Measurements from ENCODE around the gene SCGB1D2.

Gene SCGB1D2

GRCh38 chr11:62267576-62267975 lies 25.5 kb downstream of the SCGB1D2 start:
- H2AFZ ChIP-seq (ENCODE audit: low read depth, low read length) = no peak overlapping the region
- peaks cover 6% of the 10 kb centered on the region for H3K27me3 ChIP-seq (ENCODE audit: insufficient read depth, low read length)
- no peak overlapping the region for H3K4me3 ChIP-seq (ENCODE audit: low read length)

GRCh38 chr11:62269654-62270278 lies 27.7 kb downstream of the SCGB1D2 start, which contains the start of gene SCGB2A2:
SCGB2A2 (plus strand) TSS chr11:62270158; CDS start chr11:62270217, 59 bp downstream.
- no peaks in the 10 kb centered on the region for H3K9me3 ChIP-seq (ENCODE audit: low read length)
- H3K4me1 ChIP-seq (ENCODE audit: insufficient read depth, low read length) = no peaks in the 10 kb centered on the region
- H3K36me3 ChIP-seq (ENCODE audit: insufficient read depth, low read length) = no peaks in the 10 kb centered on the region

More at GRCh38 chr11:62267576-62267975, 25.5 kb downstream of the SCGB1D2 start:
- H3K4me1 ChIP-seq (ENCODE audit: insufficient read depth, low read length) = no peaks in the 10 kb centered on the region
- H3K36me3 ChIP-seq (ENCODE audit: insufficient read depth, low read length) = no peaks in the 10 kb centered on the region
- H3K9me3 ChIP-seq (ENCODE audit: low read length) = no peaks in the 10 kb centered on the region

GRCh38 chr11:62273284-62273683 lies 31.2 kb downstream of the SCGB1D2 start:
- peaks cover 3% of the 10 kb centered on the region for H3K27me3 ChIP-seq (ENCODE audit: insufficient read depth, low read length)
- H3K4me1 ChIP-seq (ENCODE audit: insufficient read depth, low read length) = no peaks in the 10 kb centered on the region
- H3K4me3 ChIP-seq (ENCODE audit: low read length) = no peak overlapping the region
- no peaks in the 10 kb centered on the region for H3K36me3 ChIP-seq (ENCODE audit: insufficient read depth, low read length)
- no peak overlapping the region for H2AFZ ChIP-seq (ENCODE audit: low read depth, low read length)
- no peaks in the 10 kb centered on the region for H3K9me3 ChIP-seq (ENCODE audit: low read length)

More at GRCh38 chr11:62269654-62270278, 27.7 kb downstream of the SCGB1D2 start, which contains the start of gene SCGB2A2:
- Histone ChIP-seq H3K4me3 (ENCODE audit: low read length) (no peak within 1 kb of the TSS), H2AFZ (ENCODE audit: low read depth, low read length) (no peak within 1 kb of the TSS), H3K27me3 (ENCODE audit: insufficient read depth, low read length) (peaks cover 6% of the 10 kb centered on the region)

GRCh38 chr11:62273789-62274275 lies 31.8 kb downstream of the SCGB1D2 start:
- Histone ChIP-seq H3K4me1 (ENCODE audit: insufficient read depth, low read length) (no peaks in the 10 kb centered on the region), H3K4me3 (ENCODE audit: low read length) (no peak overlapping the region), H3K9me3 (ENCODE audit: low read length) (no peaks in the 10 kb centered on the region), H2AFZ (ENCODE audit: low read depth, low read length) (no peak overlapping the region), H3K36me3 (ENCODE audit: insufficient read depth, low read length) (no peaks in the 10 kb centered on the region), H3K27me3 (ENCODE audit: insufficient read depth, low read length) (peaks cover 3% of the 10 kb centered on the region)

- Histone ChIP-seq H2AFZ (ENCODE audit: low read depth, low read length) (no peak overlapping the region), H3K27me3 (ENCODE audit: insufficient read depth, low read length) (no peaks in the 10 kb centered on the region), H3K36me3 (ENCODE audit: insufficient read depth, low read length) (no peaks in the 10 kb centered on the region), H3K4me3 (ENCODE audit: low read length) (no peak overlapping the region), H3K4me1 (ENCODE audit: insufficient read depth, low read length) (no peaks in the 10 kb centered on the region), H3K9me3 (ENCODE audit: low read length) (no peaks in the 10 kb centered on the region)
These were observed 38.4 kb downstream of the SCGB1D2 start for GRCh38 chr11:62280452-62280851.
